Sigmoid colon (tissue), 7 donors: ENCODE measurements around the gene CLCN2. TPM values are rescaled to one million over a fixed set of nuclear protein-coding genes. Genes with fewer than 3 reads are reported as not detected.

Experiments
- DNase-seq: peaks from one replicate; pipeline ENCODE4 v3.0.0-alpha.2; 2019
- H3K27ac ChIP-seq, 4 donors: fragments of 200-600 bp; sonication (generic); one replicate each; pipeline ENCODE4 v1.5.1; 2016 to 2019; ENCODE audit warnings: mild to moderate bottlenecking in 1 of 4
- H3K27me3 ChIP-seq, 3 donors: fragments of 200-600 bp; sonication (generic); one replicate each; pipeline ENCODE4 v1.5.1; 2019; ENCODE audit warnings: mild to moderate bottlenecking in 1 of 3
- H3K36me3 ChIP-seq, 4 donors: fragments of 200-600 bp; sonication (generic); one replicate each; pipeline ENCODE4 v1.5.1; 2016 to 2019
- H3K4me1 ChIP-seq, 4 donors: fragments of 200-600 bp; sonication (generic); one replicate each; pipeline ENCODE4 v1.5.1; 2017 to 2019
- H3K4me3 ChIP-seq, 4 donors: fragments of 200-600 bp; sonication (generic); one replicate each; pipeline ENCODE4 v1.5.1; 2017 to 2019; ENCODE audit warnings: mild to moderate bottlenecking in 2 of 4, moderate library complexity in 1 of 4
- H3K9me3 ChIP-seq, 4 donors: fragments of 200-600 bp in 3 of 4; sonication (generic) in 3 of 4; one replicate each; pipeline versions ENCODE4 v1.5.1 to v1.6.1; 2013 to 2019
- EP300 ChIP-seq, 4 donors: sonication (generic); formaldehyde crosslinking; IDR thresholded peaks; one replicate each; pipeline ENCODE4 v1.6.1; 2017; ENCODE audit warnings: antibody characterized with exemption in 4 of 4
- POLR2A ChIP-seq, 2 donors: fragments of 450-650 bp; IDR thresholded peaks; one replicate each; pipeline ENCODE4 v1.6.1; 2016; ENCODE audit warnings: antibody characterized with exemption in 2 of 2, mild to moderate bottlenecking in 2 of 2, moderate library complexity in 2 of 2
- POLR2AphosphoS5 ChIP-seq, 4 donors: sonication (generic); formaldehyde crosslinking; IDR thresholded peaks; one replicate each; pipeline ENCODE4 v1.6.1; 2017; ENCODE audit warnings: antibody characterized with exemption in 4 of 4
- WGBS, 2 donors: extraction: QIAGEN DNeasy Blood & Tissue Kit; methylation state at CpG; one replicate each; pipeline ENCODE4 v1.1.7; 2013; 5-methylcytosine and 5-hydroxymethylcytosine counted together
- intact Hi-C: fragments of 100-400 bp; cut with DNase I; formaldehyde crosslinking; loops from one replicate; pipeline ENCODE4 v1.15.1; 2023
- polyA plus RNA-seq, 3 donors: library from polyadenylated mRNA; stranded (reverse); fragments of 200-250 nt; gene quantifications; one replicate each; pipeline ENCODE4 v1.2.3, GENCODE V29; 2013
- total RNA-seq, 4 donors: library from RNA; depleted of rRNA; stranded (reverse); fragments of >200 nt; gene quantifications; one replicate each; pipeline ENCODE4 v1.1.0, GENCODE V29; 2016
- TF ChIP-seq, protein P1 (sequence below), 4 experiments: fragments of 450-650 bp in 3 of 4; fragments of 200-600 bp in 1 of 4; IDR thresholded peaks; one replicate each; pipeline ENCODE4 v1.5.1; 2016 to 2019; ENCODE audit warnings: antibody characterized with exemption in 4 of 4, mild to moderate bottlenecking in 3 of 4, moderate library complexity in 2 of 4
- donor health status: healthy with polysubstance abuse.
- donor health status: Bipolar disorder and iron deficiency.
- donor health status: healthy.

The CLCN2 gene
- total and polyA plus RNA-seq, 7 donors: 1.6 to 30.2 (median 3.3) TPM

DNA sequence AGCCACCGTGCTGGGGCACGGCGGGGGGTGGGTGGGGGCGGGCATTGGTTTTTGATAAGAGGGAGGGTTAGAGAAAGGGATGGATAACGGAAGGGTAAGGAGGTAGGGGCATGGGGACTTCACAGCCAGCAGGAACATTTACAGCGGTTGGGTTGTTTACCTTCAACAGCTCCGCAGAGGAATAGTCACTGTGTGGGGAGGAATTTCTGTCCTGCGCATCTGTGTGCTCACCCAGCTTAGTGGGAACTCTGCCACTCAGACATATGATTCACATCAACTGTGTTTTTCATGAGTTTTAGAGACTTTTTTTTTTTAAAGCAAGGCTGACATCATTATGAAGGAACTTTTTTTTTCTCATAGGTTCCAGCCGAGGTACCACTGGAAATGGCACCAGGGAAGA lies 38.0 kb upstream of the CLCN2 start:
- 14 to 34% methylated on average over 9 of the region's 9 CpGs for WGBS, 2 donors
- no peaks in the 10 kb centered on the region for H3K9me3 ChIP-seq
- no peaks in the 10 kb centered on the region for H3K36me3 ChIP-seq
- no peak overlapping the region for H3K4me3 ChIP-seq
- no peak overlapping the region for H3K27ac ChIP-seq
- intact Hi-C loops: no loop called here
- H3K27me3 ChIP-seq: peaks cover 0 to 13% (median 3%) of the 10 kb centered on the region in 3 donors
- H3K4me1 ChIP-seq: no peaks in the 10 kb centered on the region
- peak; percentile 83 for DNase-seq
- TF ChIP-seq EP300 (IDR thresholded peaks at IDR 0.05) (no peak), POLR2AphosphoS5 (IDR thresholded peaks at IDR 0.05) (peak in 3 of 4 donors; percentile 10 to 31 (median 19))

DNA sequence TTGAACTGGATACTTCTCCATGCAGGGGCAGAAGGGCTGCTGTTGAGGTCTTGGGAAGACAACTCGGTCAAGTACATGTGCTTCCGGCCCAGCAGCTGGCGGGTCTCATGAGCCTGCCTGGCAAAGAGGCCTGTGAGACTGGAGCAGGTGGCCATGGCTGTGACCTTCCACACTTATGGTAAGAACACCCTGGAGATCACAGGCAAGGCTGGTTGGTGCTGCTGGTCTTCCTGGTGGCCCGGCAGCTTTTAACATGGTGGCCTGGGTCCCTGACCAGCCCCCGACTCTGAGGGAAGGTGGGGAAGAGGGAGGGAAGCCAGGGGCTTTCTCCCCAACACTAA lies 33.9 kb upstream of the CLCN2 start:
- DNase-seq: peak; percentile 67
- Histone ChIP-seq H3K36me3 (no peaks in the 10 kb centered on the region), H3K4me1 (no peaks in the 10 kb centered on the region), H3K9me3 (no peaks in the 10 kb centered on the region), H3K27ac (no peak overlapping the region), H3K27me3 (no peaks in the 10 kb centered on the region), H3K4me3 (no peak overlapping the region)
- 84 to 86% methylated on average over 5 of the region's 5 CpGs for WGBS, 2 donors
- TF ChIP-seq POLR2A (IDR thresholded peaks at IDR 0.05): no peak
- TF ChIP-seq, protein P1, sequence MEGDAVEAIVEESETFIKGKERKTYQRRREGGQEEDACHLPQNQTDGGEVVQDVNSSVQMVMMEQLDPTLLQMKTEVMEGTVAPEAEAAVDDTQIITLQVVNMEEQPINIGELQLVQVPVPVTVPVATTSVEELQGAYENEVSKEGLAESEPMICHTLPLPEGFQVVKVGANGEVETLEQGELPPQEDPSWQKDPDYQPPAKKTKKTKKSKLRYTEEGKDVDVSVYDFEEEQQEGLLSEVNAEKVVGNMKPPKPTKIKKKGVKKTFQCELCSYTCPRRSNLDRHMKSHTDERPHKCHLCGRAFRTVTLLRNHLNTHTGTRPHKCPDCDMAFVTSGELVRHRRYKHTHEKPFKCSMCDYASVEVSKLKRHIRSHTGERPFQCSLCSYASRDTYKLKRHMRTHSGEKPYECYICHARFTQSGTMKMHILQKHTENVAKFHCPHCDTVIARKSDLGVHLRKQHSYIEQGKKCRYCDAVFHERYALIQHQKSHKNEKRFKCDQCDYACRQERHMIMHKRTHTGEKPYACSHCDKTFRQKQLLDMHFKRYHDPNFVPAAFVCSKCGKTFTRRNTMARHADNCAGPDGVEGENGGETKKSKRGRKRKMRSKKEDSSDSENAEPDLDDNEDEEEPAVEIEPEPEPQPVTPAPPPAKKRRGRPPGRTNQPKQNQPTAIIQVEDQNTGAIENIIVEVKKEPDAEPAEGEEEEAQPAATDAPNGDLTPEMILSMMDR (IDR thresholded peaks at IDR 0.05): no peak
- intact Hi-C loops: no loop called here

- WGBS, 2 donors: 84 to 90% methylated on average over 3 of the region's 3 CpGs
- H3K4me3 ChIP-seq: no peak overlapping the region
- intact Hi-C loops: no loop called here
- H3K36me3 ChIP-seq: no peaks in the 10 kb centered on the region
- no peak for DNase-seq
- no peaks in the 10 kb centered on the region for H3K4me1 ChIP-seq
- no peak for TF ChIP-seq POLR2A (IDR thresholded peaks at IDR 0.05)
- H3K27me3 ChIP-seq: peaks cover 0 to 2% (median under 1%) of the 10 kb centered on the region in 3 donors
- H3K27ac ChIP-seq: no peak overlapping the region
- no peaks in the 10 kb centered on the region for H3K9me3 ChIP-seq
Observed at GRCh38 chr3:184391266-184391665, 29.9 kb upstream of the CLCN2 start.

- WGBS, 2 donors: 83 to 87% methylated on average over 5 of the region's 5 CpGs
- no peak for DNase-seq
- no peak for TF ChIP-seq POLR2A (IDR thresholded peaks at IDR 0.05)
- TF ChIP-seq EP300 (IDR thresholded peaks at IDR 0.05): no peak
- TF ChIP-seq, protein P1 (IDR thresholded peaks at IDR 0.05): no peak
- TF ChIP-seq POLR2AphosphoS5 (IDR thresholded peaks at IDR 0.05): no peak
- H3K4me3 ChIP-seq: no peak overlapping the region
- intact Hi-C loops: no loop called here
- H3K9me3 ChIP-seq: no peaks in the 10 kb centered on the region
- H3K27ac ChIP-seq: no peak overlapping the region
- peaks cover 0 to 6% (median 4%) of the 10 kb centered on the region in 3 donors for H3K27me3 ChIP-seq
- H3K36me3 ChIP-seq: no peaks in the 10 kb centered on the region
- H3K4me1 ChIP-seq: no peaks in the 10 kb centered on the region
Observed at GRCh38 chr3:184389935-184390528, 28.6 kb upstream of the CLCN2 start.

DNA sequence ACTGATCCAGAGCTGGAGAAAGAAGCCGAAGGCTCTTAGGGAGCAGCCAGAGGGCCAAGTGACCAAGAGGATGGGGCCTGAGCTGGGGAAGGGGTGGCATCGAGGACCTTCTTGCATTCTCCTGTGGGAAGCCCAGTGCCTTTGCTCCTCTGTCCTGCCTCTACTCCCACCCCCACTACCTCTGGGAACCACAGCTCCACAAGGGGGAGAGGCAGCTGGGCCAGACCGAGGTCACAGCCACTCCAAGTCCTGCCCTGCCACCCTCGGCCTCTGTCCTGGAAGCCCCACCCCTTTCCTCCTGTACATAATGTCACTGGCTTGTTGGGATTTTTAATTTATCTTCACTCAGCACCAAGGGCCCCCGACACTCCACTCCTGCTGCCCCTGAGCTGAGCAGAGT lies 28.0 kb upstream of the CLCN2 start:
- H3K36me3 ChIP-seq: no peaks in the 10 kb centered on the region
- no peak for DNase-seq
- intact Hi-C loops: no loop called here
- H3K27me3 ChIP-seq: peaks cover 0 to 6% (median 4%) of the 10 kb centered on the region in 3 donors
- 47 to 70% methylated on average over 5 of the region's 5 CpGs for WGBS, 2 donors
- TF ChIP-seq POLR2AphosphoS5 (IDR thresholded peaks at IDR 0.05) (no peak), EP300 (IDR thresholded peaks at IDR 0.05) (no peak), POLR2A (IDR thresholded peaks at IDR 0.05) (no peak)
- TF ChIP-seq, protein P1 (IDR thresholded peaks at IDR 0.05): no peak
- no peak overlapping the region for H3K27ac ChIP-seq
- no peaks in the 10 kb centered on the region for H3K9me3 ChIP-seq
- H3K4me3 ChIP-seq: no peak overlapping the region
- no peaks in the 10 kb centered on the region for H3K4me1 ChIP-seq

DNA sequence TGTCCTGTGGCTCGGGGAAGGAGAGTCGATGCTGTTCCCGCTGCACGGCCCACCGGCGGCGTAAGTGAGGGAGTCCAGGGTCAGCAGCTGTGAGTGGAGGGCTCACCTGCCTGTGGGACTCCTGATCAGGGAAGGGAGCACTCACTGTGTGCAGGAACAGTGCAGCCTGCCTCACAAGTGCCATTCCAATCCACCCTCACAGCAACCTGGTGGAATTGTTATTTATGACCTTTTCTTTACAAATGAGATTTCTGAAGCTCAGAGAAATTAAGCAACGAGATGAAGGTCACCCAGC lies 27.5 kb upstream of the CLCN2 start:
- Histone ChIP-seq H3K4me3 (no peak overlapping the region), H3K36me3 (no peaks in the 10 kb centered on the region), H3K9me3 (no peaks in the 10 kb centered on the region), H3K4me1 (no peaks in the 10 kb centered on the region), H3K27ac (no peak overlapping the region), H3K27me3 (peaks cover 0 to 6% (median 4%) of the 10 kb centered on the region in 3 donors)
- DNase-seq: no peak
- WGBS, 2 donors: 82 to 86% methylated on average over 8 of the region's 8 CpGs
- no peak for TF ChIP-seq POLR2AphosphoS5 (IDR thresholded peaks at IDR 0.05)
- TF ChIP-seq EP300 (IDR thresholded peaks at IDR 0.05): no peak
- no peak for TF ChIP-seq POLR2A (IDR thresholded peaks at IDR 0.05)
- TF ChIP-seq, protein P1 (IDR thresholded peaks at IDR 0.05): no peak
- intact Hi-C loops: no loop called here
